Measurements from ENCODE around the gene CEP72.
"Not testable (repeated sequence)": the region's sequence is repeated elsewhere in the genome, so short reads cannot be mapped to it uniquely, and the experiment has no call there.

CEP72 gene

DNA sequence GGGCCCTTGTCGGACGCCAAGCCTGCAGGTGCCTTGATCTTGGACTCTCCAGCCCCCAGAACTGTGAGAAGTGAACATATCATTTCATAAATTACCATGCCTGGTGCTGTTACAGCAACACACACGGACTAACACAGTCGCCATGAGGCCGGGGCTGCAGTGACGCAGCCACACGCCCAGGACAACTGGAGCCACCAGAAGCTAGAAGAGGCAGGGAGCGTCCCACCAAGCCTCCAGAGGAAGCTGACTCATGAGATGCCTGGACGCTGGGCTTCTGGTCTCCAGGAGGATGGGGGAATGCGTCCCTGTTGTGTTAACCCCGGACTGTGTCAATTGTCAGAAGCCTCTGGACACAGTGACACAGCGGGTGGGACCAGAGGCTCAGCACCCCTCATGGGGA is 74.8 kb downstream of the CEP72 start:
- not testable (repeated sequence) for DNase-seq

DNA sequence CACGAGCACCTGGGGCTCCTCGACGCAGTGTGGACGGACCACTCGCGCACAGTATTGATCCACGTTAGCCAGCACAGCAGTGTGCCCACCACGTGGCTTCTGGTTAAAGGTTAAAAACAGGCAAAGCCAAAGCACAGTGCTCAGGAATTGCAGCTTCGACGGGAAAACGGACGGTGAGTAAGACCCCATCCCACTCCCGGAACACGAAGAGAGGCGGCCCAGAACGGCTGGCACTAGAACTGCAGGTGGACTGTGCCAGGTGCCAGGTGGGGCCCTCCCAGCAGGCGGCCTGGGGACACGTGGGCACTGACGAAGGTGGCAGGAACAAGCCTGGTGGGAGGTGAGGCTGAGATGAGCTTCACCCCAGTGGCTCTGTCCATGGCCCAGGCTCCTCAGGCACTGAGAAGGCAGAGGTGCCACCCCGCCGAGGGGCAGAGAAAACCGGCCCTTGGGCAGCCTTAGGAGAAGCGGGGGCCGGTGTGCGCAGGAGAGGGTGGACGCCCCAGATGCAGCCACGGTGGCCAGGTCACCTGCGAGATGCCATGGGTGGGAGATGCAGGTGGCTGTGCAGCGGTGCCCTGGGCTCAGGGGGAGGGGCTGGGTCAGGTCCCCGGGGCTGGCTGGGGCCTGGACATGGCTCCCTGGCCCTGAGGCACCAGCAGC is 76.3 kb downstream of the CEP72 start:
- DNase-seq: not testable (repeated sequence)

DNA sequence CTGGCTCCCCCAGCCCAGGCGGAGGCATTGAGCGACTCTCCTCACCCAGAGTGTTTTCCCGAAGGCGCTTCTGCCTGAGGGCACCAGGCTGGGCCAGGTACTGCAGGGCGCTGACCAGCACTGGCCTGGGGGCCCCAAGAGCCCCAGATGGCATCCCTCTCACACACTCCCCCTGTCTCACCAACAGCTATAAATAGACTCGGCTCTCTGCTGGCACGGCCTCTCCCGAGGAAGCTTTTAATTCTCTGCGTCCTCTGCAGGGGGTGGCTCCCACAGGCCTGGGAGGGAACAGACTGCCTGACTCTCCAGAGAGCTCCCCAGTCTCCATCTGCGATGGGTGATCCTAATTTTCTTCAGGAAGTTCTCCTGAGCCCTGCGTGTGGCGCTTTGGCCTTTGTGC is 78.2 kb downstream of the CEP72 start:
- not testable (repeated sequence) for DNase-seq

DNA sequence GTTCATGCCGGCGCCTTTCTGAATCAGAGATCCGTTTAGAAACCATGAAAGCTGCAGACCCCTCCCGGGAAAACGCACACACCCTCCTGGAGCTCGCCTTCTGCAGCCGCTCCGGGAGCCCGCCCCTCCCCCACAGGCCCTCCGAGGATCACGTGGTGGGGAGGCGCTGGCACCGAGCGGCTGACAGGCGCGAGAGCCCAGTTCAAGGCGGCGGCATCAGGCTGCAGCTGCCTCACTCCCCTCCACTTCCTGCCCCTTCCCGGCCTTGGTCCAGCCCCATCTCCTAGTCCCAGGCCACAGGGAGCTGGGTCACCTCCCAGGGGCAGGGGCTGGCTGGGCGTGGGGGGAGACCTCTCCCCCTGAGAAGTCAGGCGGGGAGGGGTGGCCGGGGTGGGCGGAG is 78.9 kb downstream of the CEP72 start:
- DNase-seq: not testable (repeated sequence)

DNA sequence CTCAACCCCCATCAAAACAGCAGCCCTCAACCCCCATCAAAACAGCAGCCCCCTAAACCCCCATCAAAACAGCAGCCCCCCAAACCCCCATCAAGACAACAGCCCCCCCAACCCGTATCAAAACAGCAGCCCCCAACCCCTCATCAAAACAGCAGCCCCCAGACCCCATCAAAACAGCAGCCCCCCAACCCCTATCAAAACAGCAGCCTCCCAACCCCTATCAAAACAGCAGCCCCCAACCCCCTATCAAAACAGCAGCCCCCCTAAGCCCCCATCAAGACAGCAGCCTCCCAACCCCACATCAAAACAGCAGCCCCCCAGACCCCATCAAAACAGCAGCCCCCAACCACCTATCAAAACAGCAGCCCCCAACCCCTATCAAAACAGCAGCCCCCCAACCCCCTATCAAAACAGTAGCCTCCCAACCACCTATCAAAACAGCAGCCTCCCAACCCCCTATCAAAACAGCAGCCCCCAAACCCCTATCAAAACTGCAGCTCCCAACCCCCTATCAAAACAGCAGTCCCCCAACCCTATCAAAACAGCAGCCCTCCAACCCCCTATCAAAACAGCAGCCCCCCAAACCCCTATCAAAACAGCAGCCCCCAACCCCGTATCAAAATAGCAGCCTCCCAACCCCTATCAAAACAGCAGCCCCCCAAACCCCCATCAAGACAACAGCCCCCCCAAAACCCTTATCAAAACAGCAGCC is 79.8 kb downstream of the CEP72 start:
- no peak for DNase-seq

DNA sequence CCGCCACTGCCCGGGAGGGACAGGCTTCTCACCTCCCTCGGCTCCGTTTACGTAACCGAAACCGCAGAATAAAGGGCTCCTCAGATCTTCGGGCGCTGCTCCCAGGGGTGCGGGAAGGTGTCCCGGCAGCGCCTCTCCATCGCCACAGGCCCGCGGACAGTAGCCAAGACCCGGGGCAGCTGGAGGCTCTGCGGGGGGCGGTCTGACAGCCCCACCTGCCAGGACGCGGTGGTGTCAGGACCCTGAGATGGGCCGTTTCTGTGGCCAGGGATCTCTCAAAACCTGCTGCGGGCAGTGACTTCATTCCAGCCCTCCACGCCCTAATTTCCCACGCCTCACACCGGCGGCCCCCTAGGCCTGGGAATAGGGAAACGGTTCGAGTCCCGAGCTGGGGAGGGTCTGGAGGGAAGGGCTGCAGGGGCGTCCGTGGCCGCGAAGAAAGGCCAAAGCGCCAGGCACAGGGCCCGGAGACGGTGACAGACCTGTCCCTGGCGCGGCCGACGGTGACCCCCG is 80.4 kb downstream of the CEP72 start:
- DNase-seq: not testable (repeated sequence)

DNA sequence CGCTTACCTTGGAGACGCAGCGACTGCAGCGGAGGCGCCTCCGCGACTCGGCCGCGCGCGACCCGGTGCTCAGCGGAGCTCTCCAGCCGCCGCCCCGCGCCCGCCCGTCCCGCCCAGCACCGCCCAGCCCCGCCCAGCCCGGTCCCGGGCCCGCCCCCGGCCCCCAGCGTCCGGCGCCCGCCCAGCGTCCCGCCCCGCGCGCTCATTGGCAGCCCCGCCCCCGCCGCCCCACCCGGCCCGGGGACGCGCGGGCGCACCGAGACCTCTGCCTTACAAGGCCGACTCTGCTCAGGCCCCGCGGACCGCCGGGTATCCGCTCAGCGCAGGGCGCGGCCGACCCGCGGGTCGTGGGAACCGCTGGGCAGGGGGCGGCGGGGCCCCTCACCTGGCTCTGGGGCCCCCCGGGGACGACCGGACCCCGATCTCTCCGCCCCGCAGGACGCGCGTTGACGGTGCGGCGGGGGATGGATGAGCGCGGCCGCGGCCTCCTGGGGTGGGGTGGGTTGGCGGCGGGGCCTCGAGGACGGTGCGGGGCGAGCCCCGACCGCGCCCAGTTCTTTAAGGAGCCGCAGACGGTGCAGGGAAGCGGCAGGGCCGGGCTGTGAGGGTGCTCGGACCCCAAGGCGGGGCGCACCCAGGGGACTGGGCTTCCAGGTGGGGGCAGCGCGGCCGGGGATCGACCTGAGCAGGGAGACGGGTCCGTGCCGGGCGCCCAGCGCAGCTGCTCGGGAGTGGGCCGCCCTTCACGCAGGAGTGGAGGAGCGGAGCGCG is 81.3 kb downstream of the CEP72 start, which contains the start of gene TPPP:
TSS of gene TPPP (minus strand) at position 82 of the 771 bp plus-strand sequence. CDS start 15,292 bp downstream, outside the sequence.
- peak; percentile 21 for DNase-seq

DNA sequence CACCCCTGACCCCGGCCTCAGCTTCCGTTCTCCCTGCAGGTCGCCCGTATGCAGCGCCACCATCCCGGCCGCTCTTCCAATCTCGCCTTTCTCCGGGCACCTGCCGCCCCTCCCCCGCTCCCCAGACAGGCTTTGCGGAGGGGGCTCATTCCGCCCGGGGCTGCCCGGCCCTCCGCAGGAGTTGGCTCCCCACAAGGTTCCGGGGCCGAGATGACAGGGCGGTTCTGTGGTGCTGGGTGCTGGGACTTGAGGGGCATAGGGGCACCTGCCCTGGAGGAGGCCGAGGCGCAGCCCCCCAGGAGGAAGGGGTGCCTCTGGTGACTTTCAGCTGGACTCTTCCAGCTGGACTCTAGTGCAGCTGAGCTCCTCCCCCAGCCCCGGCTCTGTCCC is 81.9 kb downstream of the CEP72 start:
- not testable (repeated sequence) for DNase-seq

DNA sequence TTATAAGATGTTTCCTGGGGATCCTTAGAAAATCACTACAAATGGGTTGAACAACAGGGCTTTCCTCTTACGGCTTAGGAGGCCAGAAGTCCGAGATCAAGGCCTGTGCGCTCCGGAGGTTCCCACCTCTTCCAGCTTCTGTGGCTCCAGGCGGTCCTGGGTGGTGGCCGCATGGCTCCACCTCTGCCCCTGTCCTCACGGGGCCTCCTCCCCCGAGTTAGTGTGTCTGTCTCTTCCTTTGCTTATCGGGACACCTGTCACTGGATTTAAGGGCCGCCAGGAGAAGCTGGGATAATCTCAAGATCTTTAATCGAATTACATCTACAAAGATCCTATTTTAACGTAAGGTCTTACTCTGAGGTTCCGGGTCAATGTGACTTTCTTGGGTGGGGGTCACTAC is 83.3 kb downstream of the CEP72 start:
- DNase-seq: not testable (repeated sequence)

DNA sequence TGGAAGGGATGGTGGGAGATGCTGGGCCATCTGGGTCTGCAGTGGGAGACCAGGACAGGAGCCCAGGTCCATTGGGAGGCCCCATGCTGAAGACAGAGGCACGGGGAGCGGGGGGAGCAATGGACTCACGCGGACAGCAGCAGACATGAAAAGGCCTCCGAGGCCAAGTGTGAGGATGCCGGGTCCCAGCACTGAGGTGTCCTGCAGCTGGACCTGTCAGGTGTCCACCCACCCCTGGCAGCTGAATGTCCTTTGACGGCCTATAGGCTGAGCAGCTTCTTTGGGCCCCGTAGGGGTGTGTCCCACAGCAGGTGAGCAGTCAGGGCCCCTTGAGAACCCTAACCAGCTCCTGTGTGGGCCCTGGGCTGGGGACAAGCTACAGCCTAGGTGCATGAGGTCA is 84.1 kb downstream of the CEP72 start:
- not testable (repeated sequence) for DNase-seq

DNA sequence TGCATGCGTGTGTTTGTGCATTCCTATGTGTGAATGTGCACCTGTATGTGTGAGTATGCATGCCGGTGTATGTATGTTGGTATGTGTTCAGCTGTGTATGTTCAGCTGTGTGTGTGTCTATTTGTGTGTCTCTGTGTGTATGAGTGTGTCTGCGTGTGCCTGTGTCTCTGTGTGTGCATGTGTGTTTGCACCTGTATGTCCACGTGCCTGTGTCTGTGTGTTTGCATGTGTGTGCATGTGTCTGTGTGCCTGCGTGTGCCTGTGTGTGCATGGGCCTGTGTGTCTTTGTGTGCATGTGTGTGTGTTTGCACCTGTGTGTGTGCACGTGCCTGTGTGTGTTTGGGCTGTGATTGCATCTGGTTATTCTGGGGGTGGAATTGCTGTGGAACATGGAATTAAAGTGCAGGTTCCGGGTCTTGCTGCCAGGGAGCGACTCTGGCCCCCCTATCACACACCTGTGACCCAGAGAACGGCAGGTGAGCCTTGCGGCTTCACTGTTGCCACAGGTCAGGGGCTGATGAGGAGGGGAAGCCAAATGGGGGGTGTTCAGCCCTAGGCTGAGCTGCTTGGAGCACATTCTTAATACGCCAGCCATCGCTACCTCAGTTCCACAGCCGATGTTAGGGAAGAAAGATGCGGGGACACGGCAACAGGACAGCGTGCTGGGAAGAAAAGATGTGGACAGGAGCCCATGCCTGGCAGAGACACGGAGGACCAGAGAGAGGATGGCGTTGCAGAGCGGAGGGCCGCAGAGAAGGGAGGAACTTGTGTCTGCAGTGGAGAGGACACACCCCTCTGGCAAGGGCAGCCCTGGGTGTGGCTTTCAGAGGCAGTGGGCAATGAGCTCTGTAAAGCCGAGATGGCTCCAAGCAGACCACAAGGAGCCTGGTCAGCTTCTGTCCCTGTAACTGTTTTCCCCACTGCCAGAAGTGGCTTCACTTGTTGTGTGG is 84.9 kb downstream of the CEP72 start:
- not testable (repeated sequence) for DNase-seq

All from fibroblast of upper back skin (primary cell).